Right renal cortex interstitium (tissue), 3 donors: ENCODE data around the gene NIPBL. TPM values are rescaled to one million over a fixed set of nuclear protein-coding genes. Genes with fewer than 3 reads are reported as not detected.
"Not testable (repeated sequence)": the region's sequence is repeated elsewhere in the genome, so short reads cannot be mapped to it uniquely, and the experiment has no call there.

ENCODE experiments used
- DNase-seq, 3 donors: peaks; one replicate each; pipeline ENCODE4 v3.0.0-alpha.2; 2013; ENCODE audit warnings: low read depth in 3 of 3, low spot score in 2 of 3
- polyA plus RNA-seq, 3 donors: library from polyadenylated mRNA; unstranded; fragments of 120-200 nt; gene quantifications; one replicate each; pipeline ENCODE4 v1.2.1, GENCODE V29; 2013; ENCODE audit not compliant: insufficient read length in 3 of 3

Gene NIPBL
- polyA plus RNA-seq, 3 donors = 72.3 to 93.5 (median 76.6) TPM

- no peak for DNase-seq
These were observed 125.7 kb downstream of the NIPBL start for GRCh38 chr5:37002176-37002751.

GRCh38 chr5:37005252-37005651, 128.7 kb downstream of the NIPBL start:
- DNase-seq = no peak

GRCh38 chr5:37005946-37006540, 129.5 kb downstream of the NIPBL start:
- peak in 1 of 3 donors; percentile 1 for DNase-seq

- not testable (repeated sequence) for DNase-seq
These were observed 136.6 kb downstream of the NIPBL start for GRCh38 chr5:37013181-37013580.

- no peak for DNase-seq
These were observed 137.8 kb downstream of the NIPBL start for GRCh38 chr5:37014321-37014720.

GRCh38 chr5:37015795-37016666, 139.5 kb downstream of the NIPBL start:
- DNase-seq = no peak

- no peak for DNase-seq
These were observed 152.3 kb downstream of the NIPBL start for GRCh38 chr5:37028910-37029309.

- no peak for DNase-seq
These were observed 152.9 kb downstream of the NIPBL start for GRCh38 chr5:37029436-37029835.

- DNase-seq = peak in 1 of 3 donors; percentile 2
These were observed 158.4 kb downstream of the NIPBL start for GRCh38 chr5:37034955-37035354.

- DNase-seq = no peak
These were observed 161.3 kb downstream of the NIPBL start for GRCh38 chr5:37037840-37038239.

- DNase-seq = no peak
These were observed 163.3 kb downstream of the NIPBL start for GRCh38 chr5:37039824-37040223.

- no peak for DNase-seq
These were observed 167.1 kb downstream of the NIPBL start for GRCh38 chr5:37043693-37044092.

- no peak for DNase-seq
These were observed 167.6 kb downstream of the NIPBL start for GRCh38 chr5:37044120-37044519.

GRCh38 chr5:37045703-37046102, 169.1 kb downstream of the NIPBL start:
- no peak for DNase-seq

- DNase-seq = no peak
These were observed 171.4 kb downstream of the NIPBL start for GRCh38 chr5:37047947-37048346.

- DNase-seq = no peak
These were observed 177.8 kb downstream of the NIPBL start for GRCh38 chr5:37054391-37054790.

- DNase-seq = no peak
These were observed 178.9 kb downstream of the NIPBL start for GRCh38 chr5:37055383-37055990.

GRCh38 chr5:37056762-37057161, 180.2 kb downstream of the NIPBL start:
- no peak for DNase-seq

GRCh38 chr5:37060030-37060429, 183.5 kb downstream of the NIPBL start:
- no peak for DNase-seq

GRCh38 chr5:37063739-37064138, 187.2 kb downstream of the NIPBL start:
- no peak for DNase-seq

- no peak for DNase-seq
These were observed 187.9 kb downstream of the NIPBL start for GRCh38 chr5:37064442-37064841.
